ENCODE measurements around the gene TMC6. TPM values are rescaled to one million over a fixed set of nuclear protein-coding genes. Genes with fewer than 3 reads are reported as not detected.

TMC6 gene
- total RNA-seq, 2 donors from 2014 or later, result 36.1 to 65.2 TPM

DNA sequence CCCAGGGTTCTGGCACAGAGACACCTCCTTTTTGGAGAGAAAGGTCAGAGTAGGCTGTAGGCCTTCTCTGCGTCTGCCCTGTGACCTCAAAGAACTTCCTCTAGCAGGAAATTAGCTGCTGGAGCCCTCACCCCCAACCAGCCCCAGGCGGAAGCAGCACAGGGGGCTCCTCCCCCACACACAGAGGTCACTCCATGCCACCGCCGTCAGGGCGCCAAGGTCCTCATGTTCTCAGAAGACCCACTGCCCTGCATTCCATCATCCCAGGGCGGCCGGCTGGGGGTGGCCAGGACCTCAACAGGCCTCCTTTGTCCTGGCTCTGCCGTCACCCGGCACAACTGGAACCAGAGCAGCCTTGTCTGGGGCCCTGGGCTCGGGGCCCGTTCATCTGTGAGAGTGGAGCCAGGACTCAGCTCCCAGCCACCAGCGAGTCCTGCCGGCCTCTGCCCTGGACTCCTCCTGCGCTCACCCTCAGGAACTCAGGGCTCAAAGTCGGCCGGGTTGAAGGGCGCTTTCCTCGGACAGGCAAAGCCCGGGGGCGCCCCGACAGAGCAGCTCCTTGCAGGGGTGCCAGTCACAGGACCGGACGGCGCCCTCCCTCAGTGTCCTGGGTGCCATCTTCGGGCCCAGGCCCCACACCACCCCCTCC lies 1.2 kb downstream of the TMC6 start:
- H3K27ac ChIP-seq, result peak overlapping the region; percentile 75 to 90
- H3K9me3 ChIP-seq, result no peaks in the 10 kb centered on the region
- H3K36me3 ChIP-seq, result no peaks in the 10 kb centered on the region
- no peak for DNase-seq (ENCODE audit: low spot score)
- intact Hi-C loops (cut with DNase I), result no loop called here
- peaks cover 12% of the 10 kb centered on the region for H3K4me1 ChIP-seq (replicated peaks)
- no peaks in the 10 kb centered on the region for H3K27me3 ChIP-seq (replicated peaks; ENCODE audit: insufficient read depth)
- WGBS, result 33% methylated on average over 25 of the region's 25 CpGs
- H3K4me3 ChIP-seq, result peak overlapping the region; percentile 57 to 89
- TF ChIP-seq, protein P1, sequence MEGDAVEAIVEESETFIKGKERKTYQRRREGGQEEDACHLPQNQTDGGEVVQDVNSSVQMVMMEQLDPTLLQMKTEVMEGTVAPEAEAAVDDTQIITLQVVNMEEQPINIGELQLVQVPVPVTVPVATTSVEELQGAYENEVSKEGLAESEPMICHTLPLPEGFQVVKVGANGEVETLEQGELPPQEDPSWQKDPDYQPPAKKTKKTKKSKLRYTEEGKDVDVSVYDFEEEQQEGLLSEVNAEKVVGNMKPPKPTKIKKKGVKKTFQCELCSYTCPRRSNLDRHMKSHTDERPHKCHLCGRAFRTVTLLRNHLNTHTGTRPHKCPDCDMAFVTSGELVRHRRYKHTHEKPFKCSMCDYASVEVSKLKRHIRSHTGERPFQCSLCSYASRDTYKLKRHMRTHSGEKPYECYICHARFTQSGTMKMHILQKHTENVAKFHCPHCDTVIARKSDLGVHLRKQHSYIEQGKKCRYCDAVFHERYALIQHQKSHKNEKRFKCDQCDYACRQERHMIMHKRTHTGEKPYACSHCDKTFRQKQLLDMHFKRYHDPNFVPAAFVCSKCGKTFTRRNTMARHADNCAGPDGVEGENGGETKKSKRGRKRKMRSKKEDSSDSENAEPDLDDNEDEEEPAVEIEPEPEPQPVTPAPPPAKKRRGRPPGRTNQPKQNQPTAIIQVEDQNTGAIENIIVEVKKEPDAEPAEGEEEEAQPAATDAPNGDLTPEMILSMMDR (IDR thresholded peaks at IDR 0.05), result no peak
- TF ChIP-seq POLR2AphosphoS5 (IDR thresholded peaks at IDR 0.05) (no peak), POLR2A (IDR thresholded peaks at IDR 0.05) (no peak)

GRCh38 chr17:78126895-78127238 lies 1.7 kb downstream of the TMC6 start:
- DNase-seq (ENCODE audit: low spot score), result no peak
- Histone ChIP-seq H3K9me3 (no peaks in the 10 kb centered on the region), H3K27ac (peak overlapping the region in 1 of 2 donors; percentile 90), H3K4me3 (no peak overlapping the region), H3K4me1 (replicated peaks) (peaks cover 12% of the 10 kb centered on the region), H3K27me3 (replicated peaks; ENCODE audit: insufficient read depth) (no peaks in the 10 kb centered on the region), H3K36me3 (no peaks in the 10 kb centered on the region)
- TF ChIP-seq POLR2A (IDR thresholded peaks at IDR 0.05) (no peak), POLR2AphosphoS5 (IDR thresholded peaks at IDR 0.05) (no peak)
- TF ChIP-seq, protein P1 (IDR thresholded peaks at IDR 0.05), result no peak
- WGBS, result 78% methylated on average over 6 of the region's 6 CpGs
- intact Hi-C loops (cut with DNase I), result no loop called here

- WGBS, result 84% methylated on average over 14 of the region's 25 CpGs
- peaks cover 12% of the 10 kb centered on the region for H3K4me1 ChIP-seq (replicated peaks)
- no peak for TF ChIP-seq POLR2AphosphoS5 (IDR thresholded peaks at IDR 0.05)
- TF ChIP-seq POLR2A (IDR thresholded peaks at IDR 0.05), result no peak
- TF ChIP-seq, protein P1 (IDR thresholded peaks at IDR 0.05), result no peak
- H3K9me3 ChIP-seq, result no peaks in the 10 kb centered on the region
- intact Hi-C loops (cut with DNase I), result no loop called here
- H3K36me3 ChIP-seq, result no peaks in the 10 kb centered on the region
- peak overlapping the region in 1 of 2 donors; percentile 90 for H3K27ac ChIP-seq
- H3K27me3 ChIP-seq (replicated peaks; ENCODE audit: insufficient read depth), result no peaks in the 10 kb centered on the region
- DNase-seq (ENCODE audit: low spot score), result no peak
- no peak overlapping the region for H3K4me3 ChIP-seq
These were observed 2.3 kb downstream of the TMC6 start for GRCh38 chr17:78125976-78126894.

- Histone ChIP-seq H3K27me3 (replicated peaks; ENCODE audit: insufficient read depth) (no peaks in the 10 kb centered on the region), H3K4me1 (replicated peaks) (peaks cover 12% of the 10 kb centered on the region), H3K9me3 (no peaks in the 10 kb centered on the region), H3K36me3 (no peaks in the 10 kb centered on the region), H3K27ac (peak overlapping the region in 1 of 2 donors; percentile 38), H3K4me3 (no peak overlapping the region)
- no peak for TF ChIP-seq POLR2AphosphoS5 (IDR thresholded peaks at IDR 0.05)
- TF ChIP-seq, protein P1 (IDR thresholded peaks at IDR 0.05), result no peak
- TF ChIP-seq POLR2A (IDR thresholded peaks at IDR 0.05), result no peak
- WGBS, result 82% methylated on average over 33 of the region's 39 CpGs
- DNase-seq (ENCODE audit: low spot score), result no peak
- intact Hi-C loops (cut with DNase I), result no loop called here
These were observed 3.2 kb downstream of the TMC6 start for GRCh38 chr17:78125138-78125913.
